HFF-Myc (cell line): ENCODE data around the gene DAP.
"Not testable (repeated sequence)": the region's sequence is repeated elsewhere in the genome, so short reads cannot be mapped to it uniquely, and the experiment has no call there.

ENCODE experiments used
- DNase-seq: peaks from one replicate; pipeline ENCODE4 v3.0.0-alpha.2; 2011; ENCODE audit warnings: low read depth; ENCODE audit errors: extremely low read depth
- H3K4me3 ChIP-seq: replicated peaks from 2 replicates; pipeline ENCODE4 v1.5.1; 2011; ENCODE audit warnings: low read depth, mild to moderate bottlenecking, control low read depth, low read length
- CTCF ChIP-seq: IDR thresholded peaks from 2 replicates; pipeline ENCODE4 v1.5.1; 2012; ENCODE audit warnings: mild to moderate bottlenecking, low read depth, low read length, control low read depth; ENCODE audit errors: missing control alignments

The DAP gene

GRCh38 chr5:10792336-10792735 is 31.3 kb upstream of the DAP start:
- H3K4me3 ChIP-seq, result no peak overlapping the region
- TF ChIP-seq CTCF, result no peak
- no peak for DNase-seq

GRCh38 chr5:10789726-10790125 is 28.7 kb upstream of the DAP start:
- no peak for DNase-seq
- no peak for TF ChIP-seq CTCF

GRCh38 chr5:10789021-10789420 is 28.0 kb upstream of the DAP start:
- no peak for TF ChIP-seq CTCF
- H3K4me3 ChIP-seq, result no peak overlapping the region
- DNase-seq, result peak; percentile 32

More at GRCh38 chr5:10789726-10790125, 28.7 kb upstream of the DAP start:
- H3K4me3 ChIP-seq, result no peak overlapping the region

GRCh38 chr5:10788358-10788757 is 27.3 kb upstream of the DAP start:
- DNase-seq, result no peak
- no peak overlapping the region for H3K4me3 ChIP-seq
- no peak for TF ChIP-seq CTCF

GRCh38 chr5:10786835-10787234 is 25.8 kb upstream of the DAP start:
- no peak overlapping the region for H3K4me3 ChIP-seq
- TF ChIP-seq CTCF, result no peak
- no peak for DNase-seq

- not testable (repeated sequence) for H3K4me3 ChIP-seq, DNase-seq
Measured at GRCh38 chr5:10780208-10780607, 19.2 kb upstream of the DAP start.

- DNase-seq, result no peak
- TF ChIP-seq CTCF, result no peak
- H3K4me3 ChIP-seq, result no peak overlapping the region
Measured at GRCh38 chr5:10779592-10779991, 18.6 kb upstream of the DAP start.
